Thyroid gland (tissue), 4 donors: ENCODE measurements around the gene PPFIA3.

Source experiments
- POLR2A ChIP-seq, 2 donors: fragments of 450-650 bp; IDR thresholded peaks; one replicate each; pipeline ENCODE4 v1.6.1; 2017; ENCODE audit warnings: antibody characterized with exemption in 2 of 2, mild to moderate bottlenecking in 2 of 2, moderate library complexity in 1 of 2
- TF ChIP-seq, protein P1 (sequence below), 6 experiments: fragments of 200-600 bp in 3 of 6; fragments of 450-650 bp in 3 of 6; sonication (generic) in 3 of 6; IDR thresholded peaks; one replicate each; pipeline ENCODE4 v1.5.1; 2016 to 2019; ENCODE audit warnings: antibody characterized with exemption in 6 of 6, mild to moderate bottlenecking in 2 of 6, inconsistent platforms in 1 of 6, moderate library complexity in 1 of 6

DNA sequence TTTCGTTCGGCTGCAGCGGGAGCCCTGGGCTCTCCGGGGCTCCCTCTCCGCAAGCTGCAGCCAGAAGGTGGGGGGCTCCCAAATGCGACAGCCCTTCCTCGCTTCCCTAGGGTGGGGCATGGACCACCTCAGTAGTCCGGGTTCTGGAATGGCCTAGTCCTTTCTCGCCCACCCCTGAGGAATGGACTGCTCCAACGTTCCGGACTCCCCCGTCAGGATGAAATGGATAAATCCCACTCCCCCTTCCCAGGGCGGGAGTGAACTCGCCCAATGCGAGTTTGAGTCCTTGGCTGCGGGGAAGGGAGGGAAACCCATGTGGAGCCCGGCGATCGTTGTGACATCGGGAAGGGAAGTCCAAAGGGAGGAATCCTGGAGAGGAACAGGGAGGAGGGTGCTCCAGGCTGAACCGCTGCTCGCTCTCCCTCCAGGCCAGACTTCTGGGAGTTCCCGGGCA is 30.3 kb downstream of the PPFIA3 start:
- TF ChIP-seq, protein P1, sequence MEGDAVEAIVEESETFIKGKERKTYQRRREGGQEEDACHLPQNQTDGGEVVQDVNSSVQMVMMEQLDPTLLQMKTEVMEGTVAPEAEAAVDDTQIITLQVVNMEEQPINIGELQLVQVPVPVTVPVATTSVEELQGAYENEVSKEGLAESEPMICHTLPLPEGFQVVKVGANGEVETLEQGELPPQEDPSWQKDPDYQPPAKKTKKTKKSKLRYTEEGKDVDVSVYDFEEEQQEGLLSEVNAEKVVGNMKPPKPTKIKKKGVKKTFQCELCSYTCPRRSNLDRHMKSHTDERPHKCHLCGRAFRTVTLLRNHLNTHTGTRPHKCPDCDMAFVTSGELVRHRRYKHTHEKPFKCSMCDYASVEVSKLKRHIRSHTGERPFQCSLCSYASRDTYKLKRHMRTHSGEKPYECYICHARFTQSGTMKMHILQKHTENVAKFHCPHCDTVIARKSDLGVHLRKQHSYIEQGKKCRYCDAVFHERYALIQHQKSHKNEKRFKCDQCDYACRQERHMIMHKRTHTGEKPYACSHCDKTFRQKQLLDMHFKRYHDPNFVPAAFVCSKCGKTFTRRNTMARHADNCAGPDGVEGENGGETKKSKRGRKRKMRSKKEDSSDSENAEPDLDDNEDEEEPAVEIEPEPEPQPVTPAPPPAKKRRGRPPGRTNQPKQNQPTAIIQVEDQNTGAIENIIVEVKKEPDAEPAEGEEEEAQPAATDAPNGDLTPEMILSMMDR (IDR thresholded peaks at IDR 0.05), result no peak
- TF ChIP-seq POLR2A (IDR thresholded peaks at IDR 0.05), result no peak
